Measurements from ENCODE around the gene MRPS26. TPM values are rescaled to one million over a fixed set of nuclear protein-coding genes. Genes with fewer than 3 reads are reported as not detected.

Gene MRPS26
- total and polyA plus RNA-seq, 4 donors: 26.9 to 65.2 (median 40.3) TPM

DNA sequence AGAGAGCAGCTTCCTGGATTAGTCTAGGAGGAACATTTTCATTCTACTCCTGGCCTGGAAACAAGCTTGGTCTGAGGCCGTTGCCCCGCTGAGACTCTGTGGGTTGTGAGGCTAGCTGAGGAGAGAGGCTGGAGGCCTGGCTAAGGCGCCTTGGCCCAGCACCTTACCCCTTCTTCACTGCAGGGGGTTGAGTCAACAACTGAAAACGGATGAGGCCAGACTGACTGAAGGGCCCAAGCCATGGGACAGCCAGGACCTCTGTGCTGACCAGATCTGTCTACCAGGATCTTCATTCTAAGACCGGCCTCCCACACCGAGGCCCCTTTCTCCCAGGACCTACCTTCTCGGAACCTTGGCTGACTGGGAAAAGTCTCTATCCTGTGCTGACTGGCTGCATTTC is 42.2 kb downstream of the MRPS26 start:
- Histone ChIP-seq H3K9me3 (ENCODE audit: control insufficient read depth in 4 of 4, low read length in 3 of 4) (no peaks in the 10 kb centered on the region), H3K27me3 (ENCODE audit: control insufficient read depth in 4 of 4, insufficient read depth in 4 of 4, low read length in 3 of 4) (peaks cover 0 to 5% (median 0%) of the 10 kb centered on the region in 4 donors), H3K9ac (ENCODE audit: low read depth in 1 of 2, low read length in 2 of 2) (no peak overlapping the region), H3K27ac (ENCODE audit: low read depth in 1 of 2, low read length in 2 of 2) (no peak overlapping the region), H3K36me3 (ENCODE audit: control insufficient read depth in 4 of 4, insufficient read depth in 3 of 4, low read depth in 1 of 4, low read length in 3 of 4) (no peaks in the 10 kb centered on the region), H3K4me3 (ENCODE audit: low read depth in 1 of 3, low read length in 3 of 3) (no peak overlapping the region), H3K4me1 (ENCODE audit: control insufficient read depth in 4 of 4, insufficient read depth in 4 of 4, low read length in 3 of 4) (peaks cover 0 to 2% (median 0%) of the 10 kb centered on the region in 4 donors)
- WGBS: 92% methylated on average over 7 of the region's 7 CpGs
- TF ChIP-seq, protein P1, sequence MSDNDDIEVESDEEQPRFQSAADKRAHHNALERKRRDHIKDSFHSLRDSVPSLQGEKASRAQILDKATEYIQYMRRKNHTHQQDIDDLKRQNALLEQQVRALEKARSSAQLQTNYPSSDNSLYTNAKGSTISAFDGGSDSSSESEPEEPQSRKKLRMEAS (IDR thresholded peaks at IDR 0.05): no peak
- TF ChIP-seq, protein P2, sequence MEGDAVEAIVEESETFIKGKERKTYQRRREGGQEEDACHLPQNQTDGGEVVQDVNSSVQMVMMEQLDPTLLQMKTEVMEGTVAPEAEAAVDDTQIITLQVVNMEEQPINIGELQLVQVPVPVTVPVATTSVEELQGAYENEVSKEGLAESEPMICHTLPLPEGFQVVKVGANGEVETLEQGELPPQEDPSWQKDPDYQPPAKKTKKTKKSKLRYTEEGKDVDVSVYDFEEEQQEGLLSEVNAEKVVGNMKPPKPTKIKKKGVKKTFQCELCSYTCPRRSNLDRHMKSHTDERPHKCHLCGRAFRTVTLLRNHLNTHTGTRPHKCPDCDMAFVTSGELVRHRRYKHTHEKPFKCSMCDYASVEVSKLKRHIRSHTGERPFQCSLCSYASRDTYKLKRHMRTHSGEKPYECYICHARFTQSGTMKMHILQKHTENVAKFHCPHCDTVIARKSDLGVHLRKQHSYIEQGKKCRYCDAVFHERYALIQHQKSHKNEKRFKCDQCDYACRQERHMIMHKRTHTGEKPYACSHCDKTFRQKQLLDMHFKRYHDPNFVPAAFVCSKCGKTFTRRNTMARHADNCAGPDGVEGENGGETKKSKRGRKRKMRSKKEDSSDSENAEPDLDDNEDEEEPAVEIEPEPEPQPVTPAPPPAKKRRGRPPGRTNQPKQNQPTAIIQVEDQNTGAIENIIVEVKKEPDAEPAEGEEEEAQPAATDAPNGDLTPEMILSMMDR (IDR thresholded peaks at IDR 0.05; ENCODE audit: low read depth, low read length, missing input control): no peak
- TF ChIP-seq, protein P3, sequence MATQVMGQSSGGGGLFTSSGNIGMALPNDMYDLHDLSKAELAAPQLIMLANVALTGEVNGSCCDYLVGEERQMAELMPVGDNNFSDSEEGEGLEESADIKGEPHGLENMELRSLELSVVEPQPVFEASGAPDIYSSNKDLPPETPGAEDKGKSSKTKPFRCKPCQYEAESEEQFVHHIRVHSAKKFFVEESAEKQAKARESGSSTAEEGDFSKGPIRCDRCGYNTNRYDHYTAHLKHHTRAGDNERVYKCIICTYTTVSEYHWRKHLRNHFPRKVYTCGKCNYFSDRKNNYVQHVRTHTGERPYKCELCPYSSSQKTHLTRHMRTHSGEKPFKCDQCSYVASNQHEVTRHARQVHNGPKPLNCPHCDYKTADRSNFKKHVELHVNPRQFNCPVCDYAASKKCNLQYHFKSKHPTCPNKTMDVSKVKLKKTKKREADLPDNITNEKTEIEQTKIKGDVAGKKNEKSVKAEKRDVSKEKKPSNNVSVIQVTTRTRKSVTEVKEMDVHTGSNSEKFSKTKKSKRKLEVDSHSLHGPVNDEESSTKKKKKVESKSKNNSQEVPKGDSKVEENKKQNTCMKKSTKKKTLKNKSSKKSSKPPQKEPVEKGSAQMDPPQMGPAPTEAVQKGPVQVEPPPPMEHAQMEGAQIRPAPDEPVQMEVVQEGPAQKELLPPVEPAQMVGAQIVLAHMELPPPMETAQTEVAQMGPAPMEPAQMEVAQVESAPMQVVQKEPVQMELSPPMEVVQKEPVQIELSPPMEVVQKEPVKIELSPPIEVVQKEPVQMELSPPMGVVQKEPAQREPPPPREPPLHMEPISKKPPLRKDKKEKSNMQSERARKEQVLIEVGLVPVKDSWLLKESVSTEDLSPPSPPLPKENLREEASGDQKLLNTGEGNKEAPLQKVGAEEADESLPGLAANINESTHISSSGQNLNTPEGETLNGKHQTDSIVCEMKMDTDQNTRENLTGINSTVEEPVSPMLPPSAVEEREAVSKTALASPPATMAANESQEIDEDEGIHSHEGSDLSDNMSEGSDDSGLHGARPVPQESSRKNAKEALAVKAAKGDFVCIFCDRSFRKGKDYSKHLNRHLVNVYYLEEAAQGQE (IDR thresholded peaks at IDR 0.05): no peak
- TF ChIP-seq FOXA2 (IDR thresholded peaks at IDR 0.05) (no peak), NR2F2 (IDR thresholded peaks at IDR 0.05) (no peak), HNF4G (IDR thresholded peaks at IDR 0.05) (no peak), RXRA (IDR thresholded peaks at IDR 0.05) (no peak), SP1 (IDR thresholded peaks at IDR 0.05) (no peak), GABPA (IDR thresholded peaks at IDR 0.05 in 1 of 2, conservative IDR thresholded peaks at IDR 0.05 in 1 of 2) (no peak), RAD21 (IDR thresholded peaks at IDR 0.05) (no peak), FOXA1 (IDR thresholded peaks at IDR 0.05) (no peak)
- TF ChIP-seq, protein P4, sequence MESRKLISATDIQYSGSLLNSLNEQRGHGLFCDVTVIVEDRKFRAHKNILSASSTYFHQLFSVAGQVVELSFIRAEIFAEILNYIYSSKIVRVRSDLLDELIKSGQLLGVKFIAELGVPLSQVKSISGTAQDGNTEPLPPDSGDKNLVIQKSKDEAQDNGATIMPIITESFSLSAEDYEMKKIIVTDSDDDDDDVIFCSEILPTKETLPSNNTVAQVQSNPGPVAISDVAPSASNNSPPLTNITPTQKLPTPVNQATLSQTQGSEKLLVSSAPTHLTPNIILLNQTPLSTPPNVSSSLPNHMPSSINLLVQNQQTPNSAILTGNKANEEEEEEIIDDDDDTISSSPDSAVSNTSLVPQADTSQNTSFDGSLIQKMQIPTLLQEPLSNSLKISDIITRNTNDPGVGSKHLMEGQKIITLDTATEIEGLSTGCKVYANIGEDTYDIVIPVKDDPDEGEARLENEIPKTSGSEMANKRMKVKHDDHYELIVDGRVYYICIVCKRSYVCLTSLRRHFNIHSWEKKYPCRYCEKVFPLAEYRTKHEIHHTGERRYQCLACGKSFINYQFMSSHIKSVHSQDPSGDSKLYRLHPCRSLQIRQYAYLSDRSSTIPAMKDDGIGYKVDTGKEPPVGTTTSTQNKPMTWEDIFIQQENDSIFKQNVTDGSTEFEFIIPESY (IDR thresholded peaks at IDR 0.05): no peak
- DNase-seq (ENCODE audit: low spot score): no peak

DNA sequence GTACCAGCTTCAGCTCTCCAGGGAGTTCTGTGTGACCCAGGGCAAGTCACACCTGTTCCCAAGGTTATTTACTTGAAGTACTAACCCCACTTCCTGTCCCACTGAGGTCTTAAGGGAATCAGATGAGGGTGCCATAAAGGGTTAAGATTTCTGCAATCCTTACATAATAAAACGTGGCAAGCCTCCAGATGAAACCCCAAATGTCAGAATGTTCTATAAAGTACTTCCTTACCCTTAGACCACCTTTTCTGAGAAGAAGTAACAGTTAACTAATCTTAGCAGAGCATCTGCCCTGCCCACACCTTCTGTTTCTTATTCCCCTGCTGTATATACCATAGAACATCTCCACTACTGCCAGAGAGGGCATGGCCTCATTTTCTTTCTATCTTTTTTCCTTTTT is 44.7 kb downstream of the MRPS26 start:
- H3K36me3 ChIP-seq (ENCODE audit: control insufficient read depth in 4 of 4, insufficient read depth in 3 of 4, low read depth in 1 of 4, low read length in 3 of 4): no peaks in the 10 kb centered on the region
- H3K4me3 ChIP-seq (ENCODE audit: low read depth in 1 of 3, low read length in 3 of 3): no peak overlapping the region
- peaks cover 0 to 3% (median 0%) of the 10 kb centered on the region in 4 donors for H3K4me1 ChIP-seq (ENCODE audit: control insufficient read depth in 4 of 4, insufficient read depth in 4 of 4, low read length in 3 of 4)
- no peak for DNase-seq (ENCODE audit: low spot score)
- no peaks in the 10 kb centered on the region for H3K9me3 ChIP-seq (ENCODE audit: control insufficient read depth in 4 of 4, low read length in 3 of 4)
- peaks cover 0 to 5% (median 0%) of the 10 kb centered on the region in 4 donors for H3K27me3 ChIP-seq (ENCODE audit: control insufficient read depth in 4 of 4, insufficient read depth in 4 of 4, low read length in 3 of 4)
- TF ChIP-seq, protein P3 (IDR thresholded peaks at IDR 0.05): no peak
- TF ChIP-seq, protein P2 (IDR thresholded peaks at IDR 0.05; ENCODE audit: low read depth, low read length, missing input control): no peak
- H3K9ac ChIP-seq (ENCODE audit: low read depth in 1 of 2, low read length in 2 of 2): no peak overlapping the region
- H3K27ac ChIP-seq (ENCODE audit: low read depth in 1 of 2, low read length in 2 of 2): no peak overlapping the region
- 3% methylated on average over 1 of the region's 1 CpG for WGBS
